Left ventricle myocardium superior (tissue), 1 donor: ENCODE data around the gene ADM5. TPM values are rescaled to one million over a fixed set of nuclear protein-coding genes. Genes with fewer than 3 reads are reported as not detected.
"Not testable (repeated sequence)": the region's sequence is repeated elsewhere in the genome, so short reads cannot be mapped to it uniquely, and the experiment has no call there.

Experiments used
- ATAC-seq: fragments of 200-7000 bp; cut with Tn5 transposase; one replicate; pipeline ENCODE4 v1.9.1; 2020; ENCODE audit warnings: mild to moderate bottlenecking, moderate library complexity
- DNase-seq: peaks from one replicate; pipeline ENCODE4 v3.0.0-alpha.2; 2020
- intact Hi-C: fragments of 100-400 bp; cut with micrococcal nuclease; formaldehyde crosslinking; loops from one replicate; pipeline ENCODE4 v1.11.0; 2022
- total RNA-seq: library from RNA; stranded (reverse); fragmentation: NEBNext Ultra II Directional; extraction: Animal tissue kit (Norgen Biotek cat#: 25700); gene quantifications from one replicate; pipeline ENCODE4 v1.2.1, GENCODE V29; 2021
- donor health status: DM: no; HTN: yes; CAD: no; lungs with severe emphysema.

Gene ADM5
- total RNA-seq, 1 donor from 2014 or later, result 0.87 TPM

GRCh38 chr19:49691243-49692146 lies 2.1 kb downstream of the ADM5 start:
- intact Hi-C loops, result no loop called here
- peak; percentile 59 for ATAC-seq
- peak; percentile 77 for DNase-seq

- intact Hi-C loops, result no loop called here
- DNase-seq, result no peak
- ATAC-seq, result no peak
Measured at GRCh38 chr19:49692147-49692506, 2.7 kb downstream of the ADM5 start.

GRCh38 chr19:49696115-49696514 lies 6.7 kb downstream of the ADM5 start:
- DNase-seq (no peak), ATAC-seq (no peak)
- intact Hi-C loops, result no loop called here

GRCh38 chr19:49696865-49697264 lies 7.5 kb downstream of the ADM5 start:
- ATAC-seq (no peak), DNase-seq (no peak)
- intact Hi-C loops, result no loop called here

- ATAC-seq (no peak), DNase-seq (no peak)
- intact Hi-C loops, result no loop called here
Measured at GRCh38 chr19:49699364-49699763, 10.0 kb downstream of the ADM5 start.

- DNase-seq (no peak), ATAC-seq (no peak)
- intact Hi-C loops, result no loop called here
Measured at GRCh38 chr19:49700563-49700962, 11.2 kb downstream of the ADM5 start.

- intact Hi-C loops, result no loop called here
- ATAC-seq (no peak), DNase-seq (no peak)
Measured at GRCh38 chr19:49701271-49701786, 11.9 kb downstream of the ADM5 start.

GRCh38 chr19:49704888-49705642 lies 15.7 kb downstream of the ADM5 start:
- intact Hi-C loops, result no loop called here
- DNase-seq, result no peak
- ATAC-seq, result no peak

GRCh38 chr19:49705919-49706318 lies 16.5 kb downstream of the ADM5 start:
- ATAC-seq (no peak), DNase-seq (no peak)
- intact Hi-C loops, result no loop called here

- DNase-seq (no peak), ATAC-seq (no peak)
- intact Hi-C loops, result no loop called here
Measured at GRCh38 chr19:49710372-49710951, 21.1 kb downstream of the ADM5 start.

GRCh38 chr19:49712397-49712859 lies 23.0 kb downstream of the ADM5 start:
- DNase-seq (peak; percentile 70), ATAC-seq (peak; percentile 54)
- intact Hi-C loops, result no loop called here

GRCh38 chr19:49713236-49713845 lies 23.9 kb downstream of the ADM5 start:
- DNase-seq, result no peak
- ATAC-seq, result no peak
- intact Hi-C loops, result no loop called here

- no peak for ATAC-seq
- no peak for DNase-seq
- intact Hi-C loops, result no loop called here
Measured at GRCh38 chr19:49716154-49716553, 26.8 kb downstream of the ADM5 start.

GRCh38 chr19:49718511-49718910 lies 29.1 kb downstream of the ADM5 start:
- ATAC-seq, result no peak
- intact Hi-C loops, result no loop called here
- no peak for DNase-seq

GRCh38 chr19:49718991-49719390 lies 29.6 kb downstream of the ADM5 start:
- DNase-seq, result no peak
- intact Hi-C loops, result no loop called here
- no peak for ATAC-seq

GRCh38 chr19:49719420-49719819 lies 30.0 kb downstream of the ADM5 start:
- ATAC-seq, DNase-seq, intact Hi-C loops: not testable (repeated sequence)

- intact Hi-C loops, result no loop called here
- ATAC-seq (peak; percentile 89), DNase-seq (peak; percentile 72)
Measured at GRCh38 chr19:49727217-49728030, 38.0 kb downstream of the ADM5 start.

- no peak for ATAC-seq
- intact Hi-C loops, result no loop called here
- no peak for DNase-seq
Measured at GRCh38 chr19:49730166-49730565, 40.8 kb downstream of the ADM5 start.

GRCh38 chr19:49738268-49738667 lies 48.9 kb downstream of the ADM5 start:
- intact Hi-C loops, result no loop called here
- DNase-seq (no peak), ATAC-seq (no peak)
